Measurements from ENCODE around the gene CALHM3.

The CALHM3 gene

DNA sequence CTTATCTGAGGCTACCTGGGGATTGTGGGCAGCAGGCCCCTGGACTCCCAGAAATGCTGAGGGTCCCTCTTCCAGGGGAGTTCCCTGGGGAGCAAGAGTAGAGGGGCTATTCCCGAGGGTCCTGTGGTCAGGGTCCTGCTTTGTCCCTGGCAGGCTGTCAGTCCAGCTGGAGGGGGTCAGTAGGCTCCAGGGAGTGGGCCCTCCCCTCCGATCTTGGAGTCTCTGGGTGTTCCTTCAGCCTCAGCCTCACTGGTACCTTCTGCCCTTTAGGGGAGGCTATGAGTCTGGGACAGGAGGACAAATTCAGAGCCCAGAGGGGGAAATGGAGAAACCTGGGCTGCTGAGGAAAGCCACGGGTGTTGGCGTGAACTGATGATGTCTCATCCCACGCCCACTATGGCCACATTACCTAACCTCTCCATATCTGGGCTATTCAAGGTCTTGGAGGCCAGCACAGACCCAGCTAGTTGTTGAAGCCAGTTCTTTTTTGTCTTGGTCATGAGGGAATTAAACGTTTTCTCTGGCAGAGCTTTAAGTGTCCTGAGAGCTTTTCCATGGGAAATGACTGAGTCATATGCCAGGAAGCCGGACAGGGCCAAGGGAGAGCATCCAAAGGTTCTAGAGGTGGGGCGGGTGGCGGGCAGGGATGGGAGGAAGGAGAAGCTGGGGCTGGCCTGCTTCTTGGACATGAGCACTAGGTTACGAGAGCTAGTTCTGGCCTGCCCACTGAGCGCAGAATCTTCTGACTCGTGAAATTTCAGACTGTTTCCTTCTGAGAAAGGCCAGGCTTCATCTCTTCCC, 33.1 kb downstream of the CALHM3 start:
- DNase-seq (ENCODE audit: low spot score): no peak

DNA sequence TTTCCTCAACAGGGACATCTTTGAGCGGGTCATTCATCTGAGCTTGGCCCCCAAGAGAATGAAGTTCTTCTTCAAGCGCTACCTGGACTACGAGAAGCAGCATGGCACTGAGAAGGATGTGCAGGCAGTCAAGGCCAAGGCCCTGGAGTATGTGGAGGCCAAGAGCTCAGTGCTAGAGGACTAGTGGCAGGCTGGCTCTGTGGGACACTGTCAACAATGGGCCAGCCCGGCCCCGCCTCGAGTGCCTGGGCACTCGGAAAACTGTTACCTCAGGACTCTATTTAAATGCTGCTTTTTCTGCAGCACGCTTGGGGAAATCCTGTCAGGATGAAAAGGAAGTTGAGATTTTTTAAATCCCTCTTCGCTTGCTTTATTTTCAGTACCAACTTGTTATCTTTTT, 33.7 kb downstream of the CALHM3 start:
- DNase-seq (ENCODE audit: low spot score): no peak
- TF ChIP-seq, protein P1, sequence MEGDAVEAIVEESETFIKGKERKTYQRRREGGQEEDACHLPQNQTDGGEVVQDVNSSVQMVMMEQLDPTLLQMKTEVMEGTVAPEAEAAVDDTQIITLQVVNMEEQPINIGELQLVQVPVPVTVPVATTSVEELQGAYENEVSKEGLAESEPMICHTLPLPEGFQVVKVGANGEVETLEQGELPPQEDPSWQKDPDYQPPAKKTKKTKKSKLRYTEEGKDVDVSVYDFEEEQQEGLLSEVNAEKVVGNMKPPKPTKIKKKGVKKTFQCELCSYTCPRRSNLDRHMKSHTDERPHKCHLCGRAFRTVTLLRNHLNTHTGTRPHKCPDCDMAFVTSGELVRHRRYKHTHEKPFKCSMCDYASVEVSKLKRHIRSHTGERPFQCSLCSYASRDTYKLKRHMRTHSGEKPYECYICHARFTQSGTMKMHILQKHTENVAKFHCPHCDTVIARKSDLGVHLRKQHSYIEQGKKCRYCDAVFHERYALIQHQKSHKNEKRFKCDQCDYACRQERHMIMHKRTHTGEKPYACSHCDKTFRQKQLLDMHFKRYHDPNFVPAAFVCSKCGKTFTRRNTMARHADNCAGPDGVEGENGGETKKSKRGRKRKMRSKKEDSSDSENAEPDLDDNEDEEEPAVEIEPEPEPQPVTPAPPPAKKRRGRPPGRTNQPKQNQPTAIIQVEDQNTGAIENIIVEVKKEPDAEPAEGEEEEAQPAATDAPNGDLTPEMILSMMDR (IDR thresholded peaks at IDR 0.05; ENCODE audit: extremely low read depth, missing control alignments): no peak

More for the DNA sequence above, 33.1 kb downstream of the CALHM3 start:
- TF ChIP-seq, protein P1 (IDR thresholded peaks at IDR 0.05; ENCODE audit: extremely low read depth, missing control alignments): no peak

DNA sequence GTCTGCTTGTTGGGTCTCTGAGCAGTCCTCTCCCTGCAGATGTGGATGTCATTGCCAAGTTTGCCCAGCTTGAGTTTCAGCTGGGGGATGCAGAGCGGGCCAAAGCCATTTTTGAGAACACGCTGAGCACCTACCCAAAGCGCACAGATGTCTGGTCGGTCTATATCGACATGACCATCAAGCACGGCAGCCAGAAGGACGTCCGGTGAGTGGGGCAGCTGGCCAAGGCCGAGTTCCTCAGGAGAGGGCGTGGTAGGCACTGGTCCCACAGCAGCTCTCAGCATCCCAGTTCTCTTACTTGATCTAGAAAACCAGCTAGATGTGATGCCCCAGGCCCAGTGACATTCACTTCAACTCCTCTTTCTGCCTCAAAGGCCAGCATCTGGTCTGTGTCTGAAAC, 34.6 kb downstream of the CALHM3 start:
- DNase-seq (ENCODE audit: low spot score): no peak

DNA sequence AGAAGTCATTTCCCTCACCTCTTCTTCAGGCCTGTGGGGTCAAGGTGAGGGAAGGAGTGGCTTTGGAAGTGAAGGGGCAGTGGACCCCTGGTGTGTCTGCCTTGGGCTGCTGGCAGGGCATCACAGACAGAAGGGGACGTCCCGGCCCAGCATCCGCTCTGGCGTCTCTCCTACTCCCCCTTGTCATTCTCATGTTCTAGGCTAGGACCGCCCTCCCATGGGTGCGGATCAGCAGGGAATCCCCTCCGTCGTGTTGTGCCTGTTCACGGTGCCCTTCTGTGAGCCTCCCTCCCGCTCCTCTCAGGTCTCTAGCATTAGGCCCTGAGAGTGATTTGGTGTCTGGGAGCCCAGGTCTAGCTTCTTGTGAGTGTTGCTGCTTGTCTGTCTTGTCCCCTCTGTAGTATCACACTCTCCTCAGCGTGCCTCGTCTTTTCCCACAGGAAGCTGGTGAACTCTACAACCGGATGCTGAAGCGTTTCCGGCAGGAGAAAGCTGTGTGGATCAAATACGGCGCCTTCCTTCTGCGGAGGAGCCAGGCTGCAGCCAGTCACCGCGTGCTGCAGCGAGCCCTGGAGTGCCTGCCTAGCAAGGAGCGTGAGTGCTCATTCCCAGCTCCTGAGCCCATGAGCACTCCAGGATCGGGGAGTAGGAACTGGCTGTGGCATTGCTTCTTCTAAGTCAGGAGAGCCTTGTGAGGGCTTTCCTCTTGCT, 35.4 kb downstream of the CALHM3 start:
- no peak for DNase-seq (ENCODE audit: low spot score)
- TF ChIP-seq, protein P1 (IDR thresholded peaks at IDR 0.05; ENCODE audit: extremely low read depth, missing control alignments): no peak

More for the DNA sequence above, 34.6 kb downstream of the CALHM3 start:
- TF ChIP-seq, protein P1 (IDR thresholded peaks at IDR 0.05; ENCODE audit: extremely low read depth, missing control alignments): no peak

DNA sequence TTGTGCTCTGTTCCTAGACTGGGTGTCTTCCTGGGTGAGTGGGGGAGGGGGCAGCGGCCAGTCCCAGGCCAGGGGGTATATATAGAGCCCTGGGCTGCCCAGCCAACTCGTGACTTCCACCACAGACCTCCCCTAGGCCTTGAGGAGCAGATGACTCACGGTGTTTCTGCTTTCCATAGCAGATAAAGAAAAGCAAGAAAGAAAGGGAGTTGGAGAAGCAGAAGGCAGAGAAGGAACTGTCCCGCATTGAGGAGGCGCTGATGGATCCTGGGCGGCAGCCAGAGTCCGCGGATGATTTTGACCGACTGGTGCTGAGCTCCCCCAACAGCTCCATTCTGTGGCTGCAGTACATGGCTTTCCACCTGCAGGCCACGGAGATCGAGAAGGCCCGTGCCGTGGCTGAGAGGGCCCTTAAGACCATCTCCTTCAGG, 37.0 kb downstream of the CALHM3 start:
- DNase-seq (ENCODE audit: low spot score): no peak
- TF ChIP-seq, protein P1 (IDR thresholded peaks at IDR 0.05; ENCODE audit: extremely low read depth, missing control alignments): no peak

DNA sequence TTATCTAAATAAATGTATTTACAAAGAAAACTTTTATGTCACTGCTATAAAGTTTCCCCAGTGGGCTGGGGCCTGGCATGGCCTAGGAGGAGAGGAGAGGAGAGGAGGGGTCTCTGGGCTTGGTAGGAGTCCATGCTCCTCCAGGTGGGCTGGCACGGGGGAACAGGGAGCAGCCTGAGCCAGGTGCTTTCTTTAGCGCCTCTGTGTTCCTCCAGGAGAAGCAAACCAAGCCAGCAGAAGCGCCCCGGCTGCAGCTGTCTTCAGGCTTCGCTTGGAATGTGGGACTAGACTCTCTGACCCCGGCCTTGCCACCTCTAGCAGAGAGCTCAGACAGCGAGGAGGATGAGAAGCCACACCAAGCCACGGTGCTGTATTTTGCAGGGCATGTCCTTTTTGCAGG, 37.4 kb downstream of the CALHM3 start:
- TF ChIP-seq, protein P1 (IDR thresholded peaks at IDR 0.05; ENCODE audit: extremely low read depth, missing control alignments): no peak
- no peak for DNase-seq (ENCODE audit: low spot score)

DNA sequence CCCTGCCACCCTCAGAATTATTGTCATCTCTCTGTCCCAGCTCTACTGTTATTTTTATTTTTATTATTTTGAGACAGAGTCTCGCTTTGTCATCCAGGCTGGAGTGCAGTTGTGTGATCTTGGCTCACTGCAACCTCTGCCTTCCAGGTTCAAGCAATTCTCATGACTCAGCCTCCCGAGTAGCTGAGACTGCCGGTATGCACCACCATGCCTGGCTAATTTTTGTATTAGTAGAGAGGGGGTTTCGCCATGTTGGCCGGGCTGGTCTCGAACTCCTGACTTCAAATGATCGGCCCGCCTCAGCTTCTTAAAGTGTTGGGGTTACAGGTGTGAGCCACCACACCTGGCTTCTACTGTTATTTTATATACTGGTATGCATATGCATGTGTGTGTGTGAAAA, 37.8 kb downstream of the CALHM3 start:
- TF ChIP-seq, protein P1 (IDR thresholded peaks at IDR 0.05; ENCODE audit: extremely low read depth, missing control alignments): no peak
- no peak for DNase-seq (ENCODE audit: low spot score)
